Erythroblast (primary cell): ENCODE measurements around the gene SLC24A3.

Experiments used
- DNase-seq, 2 experiments: peaks; one replicate each; lab custom pipeline; 2025; lab: John Stamatoyannopoulos, UW
- GATA1 ChIP-seq: IDR thresholded peaks from 2 replicates; pipeline ENCODE4 v1.6.1; 2011; ENCODE audit warnings: low read depth, mild to moderate bottlenecking, control low read depth, low read length, moderate library complexity
- POLR2A ChIP-seq: IDR thresholded peaks from 2 replicates; pipeline ENCODE4 v1.6.1; 2011; ENCODE audit warnings: mild to moderate bottlenecking, low read length

SLC24A3 gene

GRCh38 chr20:19463597-19463996 lies 251.2 kb downstream of the SLC24A3 start:
- TF ChIP-seq POLR2A (no peak), GATA1 (no peak)
- DNase-seq, result no peak

GRCh38 chr20:19465536-19465935 lies 253.1 kb downstream of the SLC24A3 start:
- peak in 1 of 2 experiments; percentile 9 for DNase-seq
- no peak for TF ChIP-seq GATA1
- TF ChIP-seq POLR2A, result no peak

GRCh38 chr20:19466206-19466928 lies 253.9 kb downstream of the SLC24A3 start:
- no peak for TF ChIP-seq GATA1
- TF ChIP-seq POLR2A, result no peak
- DNase-seq, result no peak

GRCh38 chr20:19473216-19473921 lies 260.9 kb downstream of the SLC24A3 start:
- peak; percentile 59 to 67 for DNase-seq
- TF ChIP-seq POLR2A (no peak), GATA1 (no peak)

- DNase-seq, result no peak
- TF ChIP-seq POLR2A (no peak), GATA1 (no peak)
These were observed 261.5 kb downstream of the SLC24A3 start for GRCh38 chr20:19473922-19474286.

GRCh38 chr20:19478320-19478895 lies 266.0 kb downstream of the SLC24A3 start:
- DNase-seq, result peak; percentile 14 to 48
- TF ChIP-seq GATA1, result no peak

GRCh38 chr20:19482726-19483125 lies 270.3 kb downstream of the SLC24A3 start:
- TF ChIP-seq POLR2A (no peak), GATA1 (no peak)
- DNase-seq, result no peak

GRCh38 chr20:19483309-19483708 lies 270.9 kb downstream of the SLC24A3 start:
- no peak for TF ChIP-seq POLR2A
- DNase-seq, result no peak

GRCh38 chr20:19486446-19486845 lies 274.0 kb downstream of the SLC24A3 start:
- TF ChIP-seq GATA1 (no peak), POLR2A (no peak)
- DNase-seq, result peak; percentile 26 to 55

GRCh38 chr20:19487420-19487819 lies 275.0 kb downstream of the SLC24A3 start:
- no peak for DNase-seq
- no peak for TF ChIP-seq GATA1
- no peak for TF ChIP-seq POLR2A

GRCh38 chr20:19491241-19491640 lies 278.8 kb downstream of the SLC24A3 start:
- no peak for TF ChIP-seq POLR2A
- TF ChIP-seq GATA1, result no peak
- DNase-seq, result no peak

- no peak for TF ChIP-seq GATA1
- no peak for TF ChIP-seq POLR2A
- peak in 1 of 2 experiments; percentile 7 for DNase-seq
These were observed 279.7 kb downstream of the SLC24A3 start for GRCh38 chr20:19492116-19492515.

GRCh38 chr20:19492687-19493336 lies 280.4 kb downstream of the SLC24A3 start:
- TF ChIP-seq GATA1 (no peak), POLR2A (no peak)
- DNase-seq, result no peak
